ENCODE data around the gene EP300. TPM values are rescaled to one million over a fixed set of nuclear protein-coding genes. Genes with fewer than 3 reads are reported as not detected.

EP300 gene
- total RNA-seq, 3 donors from 2014 or later = 61.7 to 92.1 (median 88.1) TPM

DNA sequence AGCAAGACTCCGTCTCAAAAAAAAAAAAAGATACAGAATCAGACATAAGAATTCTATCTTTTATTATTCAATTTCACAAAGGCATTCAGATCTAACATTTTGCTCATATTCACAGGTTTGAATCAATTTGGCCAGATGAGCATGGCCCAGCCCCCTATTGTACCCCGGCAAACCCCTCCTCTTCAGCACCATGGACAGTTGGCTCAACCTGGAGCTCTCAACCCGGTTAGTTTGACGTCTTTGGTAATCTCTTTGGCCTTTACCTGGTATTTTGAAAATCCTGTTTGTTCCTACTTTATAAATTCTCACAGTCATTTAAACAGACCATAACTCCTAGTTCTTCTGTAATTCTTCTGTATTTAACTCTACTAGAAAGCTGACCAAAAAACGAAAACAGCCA is 55.3 kb downstream of the EP300 start:
- no peak for ATAC-seq

DNA sequence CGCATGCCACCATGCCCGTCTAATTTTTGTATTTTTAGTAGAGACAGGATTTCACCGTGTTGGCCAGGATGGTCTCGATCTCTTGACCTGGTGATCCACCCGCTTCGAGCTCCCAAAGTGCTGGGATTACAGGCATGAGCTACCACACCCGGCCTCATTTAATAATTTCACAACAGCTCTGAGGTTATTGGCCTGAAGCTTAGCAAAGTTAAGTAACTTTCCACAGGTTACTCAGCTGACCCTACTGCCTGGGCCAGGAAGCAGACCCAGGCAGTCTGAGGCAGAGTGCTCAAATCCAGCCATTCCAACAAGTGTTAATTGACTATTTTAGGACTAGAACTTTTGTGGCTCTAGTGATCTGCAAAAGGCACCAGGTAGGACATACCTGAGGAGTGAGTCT is 60.5 kb downstream of the EP300 start:
- intact Hi-C loops (cut with DNase I, micrococcal nuclease) = no loop called here
- no peaks in the 10 kb centered on the region for H3K9me3 ChIP-seq
- TF ChIP-seq, protein P1, sequence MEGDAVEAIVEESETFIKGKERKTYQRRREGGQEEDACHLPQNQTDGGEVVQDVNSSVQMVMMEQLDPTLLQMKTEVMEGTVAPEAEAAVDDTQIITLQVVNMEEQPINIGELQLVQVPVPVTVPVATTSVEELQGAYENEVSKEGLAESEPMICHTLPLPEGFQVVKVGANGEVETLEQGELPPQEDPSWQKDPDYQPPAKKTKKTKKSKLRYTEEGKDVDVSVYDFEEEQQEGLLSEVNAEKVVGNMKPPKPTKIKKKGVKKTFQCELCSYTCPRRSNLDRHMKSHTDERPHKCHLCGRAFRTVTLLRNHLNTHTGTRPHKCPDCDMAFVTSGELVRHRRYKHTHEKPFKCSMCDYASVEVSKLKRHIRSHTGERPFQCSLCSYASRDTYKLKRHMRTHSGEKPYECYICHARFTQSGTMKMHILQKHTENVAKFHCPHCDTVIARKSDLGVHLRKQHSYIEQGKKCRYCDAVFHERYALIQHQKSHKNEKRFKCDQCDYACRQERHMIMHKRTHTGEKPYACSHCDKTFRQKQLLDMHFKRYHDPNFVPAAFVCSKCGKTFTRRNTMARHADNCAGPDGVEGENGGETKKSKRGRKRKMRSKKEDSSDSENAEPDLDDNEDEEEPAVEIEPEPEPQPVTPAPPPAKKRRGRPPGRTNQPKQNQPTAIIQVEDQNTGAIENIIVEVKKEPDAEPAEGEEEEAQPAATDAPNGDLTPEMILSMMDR (IDR thresholded peaks at IDR 0.05) = no peak
- DNase-seq (no peak), ATAC-seq (no peak)
- peaks cover 30% of the 10 kb centered on the region for H3K36me3 ChIP-seq (ENCODE audit: low read depth)
- no peak overlapping the region for H3K4me3 ChIP-seq
- H3K4me1 ChIP-seq (ENCODE audit: low read depth) = no peaks in the 10 kb centered on the region

More for the DNA sequence above, 55.3 kb downstream of the EP300 start:
- Histone ChIP-seq H3K4me1 (ENCODE audit: low read depth) (no peaks in the 10 kb centered on the region), H3K4me3 (no peak overlapping the region), H3K9me3 (no peaks in the 10 kb centered on the region), H3K36me3 (ENCODE audit: low read depth) (peaks cover 21% of the 10 kb centered on the region)
- TF ChIP-seq, protein P1 (IDR thresholded peaks at IDR 0.05) = no peak
- intact Hi-C loops (cut with DNase I, micrococcal nuclease) = no loop called here
- DNase-seq = no peak

DNA sequence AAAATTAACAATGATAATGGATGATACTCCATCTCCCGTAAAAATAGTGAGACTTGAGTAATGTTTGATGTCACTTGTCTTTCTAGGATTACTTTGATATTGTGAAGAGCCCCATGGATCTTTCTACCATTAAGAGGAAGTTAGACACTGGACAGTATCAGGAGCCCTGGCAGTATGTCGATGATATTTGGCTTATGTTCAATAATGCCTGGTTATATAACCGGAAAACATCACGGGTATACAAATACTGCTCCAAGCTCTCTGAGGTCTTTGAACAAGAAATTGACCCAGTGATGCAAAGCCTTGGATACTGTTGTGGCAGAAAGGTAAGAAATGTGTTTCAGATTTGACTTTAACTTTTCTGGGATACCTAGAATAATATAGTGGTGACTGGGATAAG is 64.7 kb downstream of the EP300 start:
- H3K9me3 ChIP-seq = no peaks in the 10 kb centered on the region
- H3K36me3 ChIP-seq (ENCODE audit: low read depth) = peaks cover 20% of the 10 kb centered on the region
- no peak for ATAC-seq
- TF ChIP-seq, protein P1 (IDR thresholded peaks at IDR 0.05) = no peak
- no peaks in the 10 kb centered on the region for H3K4me1 ChIP-seq (ENCODE audit: low read depth)
- H3K4me3 ChIP-seq = no peak overlapping the region
- DNase-seq = no peak
- intact Hi-C loops (cut with DNase I, micrococcal nuclease) = no loop called here

DNA sequence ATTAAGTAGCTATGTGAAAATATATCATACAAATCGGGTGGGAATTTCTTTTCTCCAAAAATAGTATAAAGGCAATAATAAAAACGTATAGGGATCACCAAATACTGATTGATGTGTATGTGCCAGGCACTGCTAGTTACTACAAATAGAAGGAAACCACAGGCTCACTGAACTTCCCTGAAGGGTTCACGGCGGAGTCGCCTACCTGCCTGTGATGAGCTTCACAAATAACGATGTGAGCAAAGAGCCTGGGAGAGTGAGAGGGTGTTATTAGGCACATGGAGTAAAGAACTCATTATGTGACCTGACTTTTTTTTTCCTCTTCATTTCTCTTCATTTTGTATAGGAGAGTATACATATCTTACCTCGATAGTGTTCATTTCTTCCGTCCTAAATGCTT is 76.8 kb downstream of the EP300 start:
- no peak for DNase-seq
- Histone ChIP-seq H3K36me3 (ENCODE audit: low read depth) (peaks cover 32% of the 10 kb centered on the region), H3K4me1 (ENCODE audit: low read depth) (no peaks in the 10 kb centered on the region), H3K4me3 (no peak overlapping the region), H3K9me3 (no peaks in the 10 kb centered on the region)
- no peak for ATAC-seq
- intact Hi-C loops (cut with DNase I, micrococcal nuclease) = no loop called here
- TF ChIP-seq, protein P1 (IDR thresholded peaks at IDR 0.05) = no peak

DNA sequence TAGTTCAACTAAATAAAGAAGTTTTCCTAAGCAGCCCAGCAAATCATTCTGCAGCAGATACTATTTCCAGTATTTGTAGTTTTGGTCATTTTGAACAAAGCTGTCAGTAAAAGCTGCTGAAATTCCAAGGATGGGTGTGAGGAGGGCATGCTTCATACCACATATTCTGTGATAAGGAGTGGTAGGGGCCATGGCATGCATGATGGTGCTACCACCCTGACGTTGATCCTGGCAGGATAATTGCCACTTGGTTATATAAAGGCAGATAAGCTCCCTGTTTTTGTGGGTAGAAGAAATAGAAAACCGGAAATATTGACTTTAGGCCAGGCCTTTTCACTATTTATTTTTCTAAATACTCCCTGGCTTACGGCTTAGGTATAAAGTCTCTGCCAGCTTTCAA is 79.6 kb downstream of the EP300 start:
- ATAC-seq = no peak
- Histone ChIP-seq H3K4me3 (no peak overlapping the region), H3K9me3 (no peaks in the 10 kb centered on the region), H3K36me3 (ENCODE audit: low read depth) (peaks cover 42% of the 10 kb centered on the region), H3K4me1 (ENCODE audit: low read depth) (no peaks in the 10 kb centered on the region)
- TF ChIP-seq, protein P1 (IDR thresholded peaks at IDR 0.05) = no peak
- intact Hi-C loops (cut with DNase I, micrococcal nuclease) = no loop called here
- no peak for DNase-seq

DNA sequence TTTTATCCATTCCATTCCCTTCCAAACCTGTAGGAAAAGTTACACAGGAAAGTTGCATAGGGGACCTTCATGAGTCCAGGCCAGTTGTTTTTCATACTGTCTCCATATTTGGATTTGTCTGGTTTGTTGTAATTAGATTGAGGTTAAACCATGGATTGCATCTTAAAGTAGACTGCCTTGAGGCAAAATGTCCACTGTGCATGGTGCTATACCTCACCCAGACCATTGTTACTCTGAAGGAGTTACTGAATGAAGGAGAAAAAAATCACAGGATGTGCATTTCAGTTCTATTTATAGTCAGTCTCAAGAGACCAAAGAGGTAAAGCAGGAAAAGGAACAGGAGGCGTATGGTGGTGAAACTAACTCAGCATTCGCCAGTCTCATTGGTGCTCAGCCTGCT is 83.2 kb downstream of the EP300 start:
- ATAC-seq = no peak
- DNase-seq = no peak

More for the DNA sequence above, 83.2 kb downstream of the EP300 start:
- Histone ChIP-seq H3K4me1 (ENCODE audit: low read depth) (no peaks in the 10 kb centered on the region), H3K36me3 (ENCODE audit: low read depth) (peaks cover 34% of the 10 kb centered on the region), H3K9me3 (no peaks in the 10 kb centered on the region), H3K4me3 (no peak overlapping the region)
- TF ChIP-seq, protein P1 (IDR thresholded peaks at IDR 0.05) = no peak
- intact Hi-C loops (cut with DNase I, micrococcal nuclease) = no loop called here

Data from mucosa of descending colon (tissue), 3 donors.